GM04504 (cell line): ENCODE measurements around the gene CPB1.
"Not testable (repeated sequence)": the region's sequence is repeated elsewhere in the genome, so short reads cannot be mapped to it uniquely, and the experiment has no call there.

Experiments
- DNase-seq: peaks from one replicate; pipeline ENCODE4 v3.0.0-alpha.2; 2012; ENCODE audit warnings: low read depth

CPB1 gene

GRCh38 chr3:148827585-148827984 is at the start of gene CPB1:
Gene CPB1, plus strand, starts transcription at chr3:148827811. Its CDS starts 13 bp downstream, at chr3:148827824.
- no peak for DNase-seq

DNA sequence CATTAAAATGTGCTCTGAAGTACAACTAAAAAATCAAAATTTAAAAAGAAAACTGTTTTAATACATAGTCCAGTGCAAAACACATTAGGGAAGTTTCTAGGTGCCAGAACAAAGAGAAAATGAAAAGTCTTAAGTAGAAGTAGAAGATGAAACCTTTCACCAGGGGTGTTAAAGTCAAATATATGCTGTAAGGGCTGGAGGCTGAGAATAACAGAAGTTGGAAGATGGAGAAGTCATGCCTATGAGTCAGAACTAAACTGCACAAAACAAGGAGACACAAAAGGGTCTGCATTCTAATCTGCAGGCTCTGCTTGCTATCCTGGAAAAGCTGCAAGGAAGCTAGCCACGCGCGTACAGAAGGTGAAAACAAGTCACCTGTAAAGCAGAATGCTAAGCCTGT is 48.7 kb upstream of the CPB1 start:
- DNase-seq = no peak

- not testable (repeated sequence) for DNase-seq
Measured at GRCh38 chr3:148785026-148785425, 42.6 kb upstream of the CPB1 start.

DNA sequence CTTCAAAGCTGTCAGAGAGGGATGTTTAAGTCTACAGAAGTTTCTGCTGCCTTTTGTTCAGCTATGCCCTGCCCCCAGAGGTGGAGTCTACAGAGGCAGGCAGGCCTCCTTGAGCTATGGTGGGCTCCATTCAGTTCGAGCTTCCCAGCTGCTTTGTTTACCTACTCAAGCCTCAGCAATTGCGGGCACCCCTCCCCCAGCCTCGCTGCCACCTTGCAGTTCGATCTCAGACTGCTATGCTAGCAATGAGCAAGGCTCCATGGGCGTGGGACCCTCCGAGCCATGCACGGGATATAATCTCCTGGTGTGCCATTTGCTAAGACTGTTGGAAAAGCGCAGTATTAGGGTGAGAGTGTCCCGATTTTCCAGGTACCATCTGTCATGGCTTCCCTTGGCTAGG is 41.5 kb upstream of the CPB1 start:
- not testable (repeated sequence) for DNase-seq

- no peak for DNase-seq
Measured at GRCh38 chr3:148789146-148789545, 38.5 kb upstream of the CPB1 start.

DNA sequence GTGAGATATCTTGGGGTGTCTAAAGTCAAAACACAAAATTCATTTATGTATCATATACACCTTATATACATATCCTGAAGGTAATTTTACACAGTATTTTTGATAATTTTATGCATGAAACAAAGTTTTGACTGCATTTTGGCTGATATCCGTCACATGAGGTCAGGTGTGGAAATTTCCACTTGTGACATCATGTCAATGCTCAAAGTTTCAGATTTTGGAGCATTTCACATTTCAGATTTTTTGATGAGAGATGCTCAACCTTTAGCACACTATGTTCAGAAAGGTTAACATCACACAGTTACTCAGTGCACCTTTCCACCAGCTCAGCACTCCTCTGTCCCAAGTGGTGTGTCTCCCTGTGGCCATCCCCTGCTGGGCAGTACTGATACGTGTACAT is 37.7 kb upstream of the CPB1 start:
- DNase-seq = no peak

DNA sequence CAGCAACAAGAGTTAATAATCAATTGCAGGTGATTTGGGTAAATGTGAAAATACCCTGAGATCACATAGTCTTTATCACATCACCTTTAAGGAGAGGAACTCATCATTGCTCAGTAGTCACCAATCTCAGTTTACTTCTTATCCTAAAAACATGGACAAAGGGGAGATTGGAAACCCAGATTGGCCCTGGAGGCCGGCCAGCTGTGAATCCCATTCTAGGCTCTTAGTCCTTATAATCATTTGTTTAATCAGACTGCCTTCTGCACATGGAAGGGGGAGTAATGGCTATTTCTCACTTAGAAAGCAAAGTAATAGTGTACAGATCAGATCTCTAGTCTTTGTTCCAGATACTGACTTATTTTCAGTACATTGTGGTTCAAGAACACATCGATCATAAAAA is 37.2 kb upstream of the CPB1 start:
- no peak for DNase-seq

GRCh38 chr3:148790851-148791735 is 36.5 kb upstream of the CPB1 start:
- no peak for DNase-seq

DNA sequence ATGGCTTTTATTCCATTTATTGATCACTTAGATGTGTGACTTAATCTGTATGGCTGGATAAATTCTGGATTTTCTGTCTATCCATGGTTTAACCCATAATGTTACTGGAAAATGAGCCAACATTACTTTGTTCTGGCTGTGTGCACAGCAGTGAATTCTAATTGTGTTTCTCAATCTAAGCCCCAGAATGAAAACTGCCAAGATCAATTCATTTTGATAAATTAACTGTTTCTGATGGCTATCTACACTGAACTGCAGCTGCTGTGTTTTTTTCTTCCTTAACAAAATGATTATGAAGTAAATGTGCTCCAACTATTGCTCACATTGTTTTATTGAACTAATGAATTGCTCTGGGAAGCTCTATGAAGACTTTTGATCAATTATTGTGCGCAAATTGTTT is 35.7 kb upstream of the CPB1 start:
- DNase-seq = no peak

GRCh38 chr3:148792516-148792915 is 35.1 kb upstream of the CPB1 start:
- no peak for DNase-seq

DNA sequence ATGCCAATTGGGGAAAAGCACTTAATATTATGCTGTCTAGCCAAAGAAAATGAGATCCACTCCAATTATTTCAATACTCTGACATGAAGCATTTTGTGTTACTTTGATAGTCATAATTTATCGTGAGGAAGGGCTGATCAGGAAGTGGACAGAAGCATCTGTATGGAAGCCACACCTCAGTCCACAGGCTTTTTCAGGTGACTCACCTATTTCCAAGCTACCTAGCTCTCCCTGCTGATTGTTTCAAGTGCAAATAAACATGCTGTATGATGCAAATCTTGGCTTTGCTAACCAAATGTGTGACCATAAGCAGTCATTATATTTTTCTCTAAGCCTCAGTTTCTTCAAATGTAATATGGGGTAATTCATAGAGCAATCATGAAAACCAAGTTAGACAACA is 30.8 kb upstream of the CPB1 start:
- DNase-seq = no peak

- DNase-seq = no peak
Measured at GRCh38 chr3:148797795-148798194, 29.8 kb upstream of the CPB1 start.

DNA sequence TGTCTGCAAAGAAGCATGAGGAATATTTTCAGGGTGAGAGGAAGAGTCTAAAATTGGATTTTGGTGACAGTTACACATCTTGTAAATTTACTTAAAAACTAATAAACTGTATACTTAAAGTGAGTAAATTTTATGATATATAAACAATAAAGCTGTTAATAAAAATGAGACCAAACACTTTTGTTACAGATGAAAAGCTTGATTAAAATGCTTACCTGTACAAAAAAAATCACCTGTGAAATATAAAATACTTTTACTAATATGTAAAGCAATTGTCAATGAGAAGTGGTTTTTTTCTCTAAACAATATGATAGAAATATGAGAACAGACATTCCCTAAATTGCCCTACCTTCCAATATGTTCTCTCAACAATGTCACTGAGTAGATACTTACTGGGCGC is 27.2 kb upstream of the CPB1 start:
- DNase-seq = no peak

- DNase-seq = no peak
Measured at GRCh38 chr3:148809835-148810234, 17.8 kb upstream of the CPB1 start.

DNA sequence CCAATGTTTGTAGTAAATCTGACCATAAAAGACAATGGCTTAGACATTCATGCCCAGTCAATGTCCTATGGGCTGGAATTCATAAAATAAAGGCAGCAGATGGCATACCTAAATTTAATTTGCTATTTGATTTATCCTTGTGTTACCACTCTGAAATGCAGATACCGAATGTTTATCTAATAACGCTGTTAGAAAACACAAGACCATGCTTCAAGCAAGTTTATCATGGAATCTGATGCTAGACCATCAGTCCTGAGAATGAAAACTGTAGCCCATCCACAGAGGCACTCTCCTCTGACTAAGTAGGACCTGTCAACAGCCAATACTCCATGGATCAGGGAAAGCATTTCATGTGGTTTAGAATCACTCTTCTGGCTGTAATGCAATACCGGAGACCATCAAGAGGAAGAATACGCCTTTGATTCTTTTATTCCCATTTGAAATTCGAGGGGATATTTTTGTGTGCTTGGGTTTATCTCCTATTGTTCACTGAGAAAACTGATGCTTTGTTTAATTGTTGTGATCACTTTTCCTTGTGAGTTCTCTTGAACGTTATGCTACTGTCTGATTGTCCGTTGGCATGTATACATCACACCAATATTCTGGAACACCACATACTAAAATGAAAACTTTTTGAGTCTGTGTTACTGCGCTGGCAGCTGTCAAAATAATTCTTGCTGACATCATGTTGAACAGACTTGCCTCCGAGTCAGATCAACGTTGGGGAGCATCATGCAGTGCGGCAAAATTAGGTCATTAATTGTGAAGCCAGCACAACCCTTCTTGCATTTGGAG is 12.1 kb upstream of the CPB1 start:
- DNase-seq = no peak

DNA sequence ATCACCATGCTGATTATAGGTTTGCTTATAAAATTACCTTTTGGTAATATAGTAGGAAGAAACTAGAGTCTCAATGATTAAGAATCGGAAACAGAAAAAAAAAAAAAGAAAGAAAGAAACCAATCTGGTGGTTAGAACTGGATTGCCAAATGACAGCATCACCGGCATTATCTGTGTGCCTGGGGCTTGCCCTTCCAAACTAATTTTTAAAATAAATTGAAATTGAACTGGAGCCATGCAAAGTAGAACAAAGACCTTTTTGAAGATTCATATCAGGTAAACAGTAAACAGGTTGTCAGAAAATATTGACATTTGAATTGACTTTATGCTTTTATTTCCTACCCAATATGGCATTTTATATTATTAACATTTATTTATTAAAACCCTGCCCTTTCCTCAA is 11.2 kb upstream of the CPB1 start:
- no peak for DNase-seq

- DNase-seq = no peak
Measured at GRCh38 chr3:148816981-148817525, 10.6 kb upstream of the CPB1 start.

DNA sequence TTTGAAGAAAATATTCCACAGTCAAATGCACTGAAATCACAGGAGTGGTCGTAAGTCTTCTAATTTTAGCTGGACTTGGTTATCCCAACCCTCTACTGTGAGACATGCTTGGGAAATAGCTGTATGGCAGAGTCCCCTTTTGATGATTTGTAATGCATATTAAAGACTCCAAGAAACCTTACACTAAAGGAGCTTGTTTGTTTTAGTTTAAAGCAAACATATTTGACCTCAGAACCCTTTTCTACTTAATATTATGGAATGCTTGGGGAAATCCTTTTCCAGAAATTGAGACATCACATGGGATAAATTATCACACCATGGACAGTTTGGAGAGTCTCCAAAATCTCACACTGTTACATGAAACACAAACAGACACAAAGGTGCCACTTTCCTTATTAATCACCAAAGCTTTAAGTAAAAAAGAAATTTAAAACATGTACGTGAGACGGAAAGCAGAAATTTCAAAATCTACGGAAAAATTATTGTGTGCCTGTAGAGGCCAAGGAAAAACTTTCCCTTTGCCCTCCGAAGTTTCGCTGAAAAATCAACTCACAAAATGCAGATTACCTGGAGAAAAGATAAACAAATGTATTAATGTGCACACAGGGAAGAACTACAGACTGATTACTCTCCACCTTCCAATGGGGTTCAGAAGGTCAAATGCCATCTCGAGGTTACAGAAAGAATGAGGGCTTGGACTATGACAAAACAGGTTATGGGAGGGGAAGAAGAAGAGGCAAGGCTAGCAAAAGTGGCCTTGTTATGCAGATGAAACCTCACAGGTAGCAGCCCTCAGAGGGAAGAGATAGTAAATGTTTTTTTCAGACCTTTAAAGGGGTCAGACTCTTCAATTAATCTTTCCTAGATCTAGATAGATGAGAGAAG is 7.0 kb upstream of the CPB1 start:
- no peak for DNase-seq

GRCh38 chr3:148823026-148823425 is 4.6 kb upstream of the CPB1 start:
- DNase-seq = no peak

DNA sequence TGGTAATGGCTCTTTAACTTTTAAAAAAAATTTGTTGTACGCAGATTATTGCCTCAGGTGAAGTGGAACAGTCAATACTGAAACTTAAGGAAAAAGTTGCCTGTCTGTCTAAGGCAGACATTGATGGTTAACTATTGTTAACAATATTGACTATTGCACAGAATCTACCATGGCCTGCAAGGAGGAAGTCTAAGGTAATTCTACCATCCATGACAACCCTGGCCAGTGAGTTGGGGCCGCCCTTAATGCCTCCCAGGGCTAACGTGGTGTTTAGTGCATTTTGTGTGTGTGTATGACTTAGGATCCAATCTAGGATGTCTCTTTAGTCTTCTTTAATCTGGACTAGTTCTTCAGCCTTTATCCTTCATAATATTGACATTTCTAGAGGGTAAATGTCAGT is 2.1 kb upstream of the CPB1 start:
- no peak for DNase-seq

DNA sequence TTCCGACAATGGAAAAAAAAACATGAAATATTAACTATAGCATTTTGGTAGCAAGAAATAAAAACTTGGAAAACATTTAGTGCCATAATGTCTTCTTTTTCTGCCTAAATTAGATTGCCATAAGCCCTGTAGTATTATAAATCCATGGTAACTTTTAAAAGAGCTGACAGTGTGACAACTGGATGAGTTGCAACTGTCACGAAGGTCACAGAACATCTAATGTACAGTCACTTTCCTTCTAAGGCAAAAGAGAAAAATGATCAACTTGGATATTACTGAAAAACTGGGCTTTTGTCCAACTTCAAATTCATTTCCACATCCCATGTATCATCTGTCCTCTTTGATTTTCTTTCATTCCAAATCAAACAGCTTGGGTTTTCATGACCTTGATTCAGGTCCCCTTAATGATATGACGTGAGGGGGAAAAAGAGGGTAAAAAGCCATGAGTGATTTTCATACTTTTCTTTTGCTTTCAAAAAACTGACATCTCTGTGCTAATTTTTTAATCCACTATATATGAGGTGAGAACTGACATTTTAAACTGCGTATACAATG is 602 bp downstream of the CPB1 start:
- DNase-seq = no peak

- no peak for DNase-seq
Measured at GRCh38 chr3:148829926-148830325, 2.3 kb downstream of the CPB1 start.
